Measurements from ENCODE around the gene TMEM116.

- TF ChIP-seq, protein P1, sequence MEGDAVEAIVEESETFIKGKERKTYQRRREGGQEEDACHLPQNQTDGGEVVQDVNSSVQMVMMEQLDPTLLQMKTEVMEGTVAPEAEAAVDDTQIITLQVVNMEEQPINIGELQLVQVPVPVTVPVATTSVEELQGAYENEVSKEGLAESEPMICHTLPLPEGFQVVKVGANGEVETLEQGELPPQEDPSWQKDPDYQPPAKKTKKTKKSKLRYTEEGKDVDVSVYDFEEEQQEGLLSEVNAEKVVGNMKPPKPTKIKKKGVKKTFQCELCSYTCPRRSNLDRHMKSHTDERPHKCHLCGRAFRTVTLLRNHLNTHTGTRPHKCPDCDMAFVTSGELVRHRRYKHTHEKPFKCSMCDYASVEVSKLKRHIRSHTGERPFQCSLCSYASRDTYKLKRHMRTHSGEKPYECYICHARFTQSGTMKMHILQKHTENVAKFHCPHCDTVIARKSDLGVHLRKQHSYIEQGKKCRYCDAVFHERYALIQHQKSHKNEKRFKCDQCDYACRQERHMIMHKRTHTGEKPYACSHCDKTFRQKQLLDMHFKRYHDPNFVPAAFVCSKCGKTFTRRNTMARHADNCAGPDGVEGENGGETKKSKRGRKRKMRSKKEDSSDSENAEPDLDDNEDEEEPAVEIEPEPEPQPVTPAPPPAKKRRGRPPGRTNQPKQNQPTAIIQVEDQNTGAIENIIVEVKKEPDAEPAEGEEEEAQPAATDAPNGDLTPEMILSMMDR (IDR thresholded peaks at IDR 0.05), result no peak
- TF ChIP-seq POLR2AphosphoS5 (IDR thresholded peaks at IDR 0.05), result no peak
Observed at GRCh38 chr12:111881716-111882115, 131.2 kb downstream of the TMEM116 start.

All from sigmoid colon (tissue), 4 donors.